Tibial artery (tissue), 4 donors: ENCODE measurements around the gene SDK1.

Experiments used
- DNase-seq, 2 donors: peaks; one replicate each; pipeline ENCODE4 v3.0.0-alpha.2; 2019
- H3K27ac ChIP-seq, 2 donors: fragments of 200-600 bp; sonication (generic) in 1 of 2; 1 replicate in 1 of 2; 2 replicates in 1 of 2; pipeline ENCODE4 v1.5.1; 2018 to 2019; ENCODE audit warnings: mild to moderate bottlenecking in 1 of 2
- H3K27me3 ChIP-seq, 2 donors: fragments of 200-600 bp; sonication (generic) in 1 of 2; one replicate each; pipeline versions ENCODE4 v1.5.1 to v1.6.0; 2016 to 2019
- H3K36me3 ChIP-seq, 3 donors: fragments of 200-600 bp; sonication (generic) in 2 of 3; one replicate each; pipeline ENCODE4 v1.5.1; 2016 to 2019; ENCODE audit warnings: mild to moderate bottlenecking in 2 of 3
- H3K4me1 ChIP-seq, 4 donors: fragments of 200-600 bp; sonication (generic) in 2 of 4; 1 replicate in 3 of 4; 2 replicates in 1 of 4; pipeline ENCODE4 v1.5.1; 2016 to 2019
- H3K4me3 ChIP-seq, 2 donors: fragments of 200-600 bp; sonication (generic) in 1 of 2; 1 replicate in 1 of 2; 2 replicates in 1 of 2; pipeline ENCODE4 v1.5.1; 2018 to 2019; ENCODE audit warnings: mild to moderate bottlenecking in 2 of 2
- H3K9me3 ChIP-seq, 3 donors: fragments of 200-600 bp; sonication (generic) in 1 of 3; one replicate each; pipeline ENCODE4 v1.5.1; 2016 to 2019
- intact Hi-C: fragments of 100-400 bp; cut with DNase I; formaldehyde crosslinking; loops from one replicate; pipeline ENCODE4 v1.15.0; 2023; ENCODE audit warnings: low total_unique reads
- TF ChIP-seq, protein P1 (sequence below), 2 experiments: fragments of 200-600 bp in 1 of 2; fragments of 450-650 bp in 1 of 2; IDR thresholded peaks; one replicate each; pipeline ENCODE4 v1.5.1; 2017 to 2019; ENCODE audit warnings: antibody characterized with exemption in 2 of 2, mild to moderate bottlenecking in 1 of 2, moderate library complexity in 1 of 2

The SDK1 gene

DNA sequence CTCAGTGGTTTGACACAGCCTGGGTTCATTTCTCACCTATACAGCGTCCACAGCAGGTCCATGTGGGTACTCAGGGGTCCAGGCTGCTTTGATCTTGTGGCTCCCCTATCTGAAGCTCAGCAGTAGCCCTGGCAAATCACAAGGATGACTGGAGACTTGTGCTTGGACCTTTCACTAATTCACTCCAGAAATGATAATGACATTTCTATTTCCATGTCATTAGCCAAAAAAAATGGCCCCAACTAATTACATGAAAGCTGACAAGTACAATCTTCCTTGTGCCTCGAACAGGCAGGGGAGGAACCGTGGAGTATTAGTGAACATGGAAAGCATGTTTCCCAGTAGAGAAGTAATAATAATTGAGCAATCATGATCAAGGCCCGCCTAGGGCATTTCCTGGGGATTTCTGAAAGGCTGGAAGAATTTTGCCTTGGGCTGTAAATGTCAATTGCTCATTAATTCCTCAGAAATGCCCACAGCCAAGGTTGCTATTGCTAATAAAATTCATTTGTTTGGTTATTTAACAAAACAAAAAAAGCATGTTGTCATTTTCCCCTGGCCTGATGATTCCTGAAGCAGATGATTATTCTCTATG is 586.1 kb downstream of the SDK1 start:
- TF ChIP-seq, protein P1, sequence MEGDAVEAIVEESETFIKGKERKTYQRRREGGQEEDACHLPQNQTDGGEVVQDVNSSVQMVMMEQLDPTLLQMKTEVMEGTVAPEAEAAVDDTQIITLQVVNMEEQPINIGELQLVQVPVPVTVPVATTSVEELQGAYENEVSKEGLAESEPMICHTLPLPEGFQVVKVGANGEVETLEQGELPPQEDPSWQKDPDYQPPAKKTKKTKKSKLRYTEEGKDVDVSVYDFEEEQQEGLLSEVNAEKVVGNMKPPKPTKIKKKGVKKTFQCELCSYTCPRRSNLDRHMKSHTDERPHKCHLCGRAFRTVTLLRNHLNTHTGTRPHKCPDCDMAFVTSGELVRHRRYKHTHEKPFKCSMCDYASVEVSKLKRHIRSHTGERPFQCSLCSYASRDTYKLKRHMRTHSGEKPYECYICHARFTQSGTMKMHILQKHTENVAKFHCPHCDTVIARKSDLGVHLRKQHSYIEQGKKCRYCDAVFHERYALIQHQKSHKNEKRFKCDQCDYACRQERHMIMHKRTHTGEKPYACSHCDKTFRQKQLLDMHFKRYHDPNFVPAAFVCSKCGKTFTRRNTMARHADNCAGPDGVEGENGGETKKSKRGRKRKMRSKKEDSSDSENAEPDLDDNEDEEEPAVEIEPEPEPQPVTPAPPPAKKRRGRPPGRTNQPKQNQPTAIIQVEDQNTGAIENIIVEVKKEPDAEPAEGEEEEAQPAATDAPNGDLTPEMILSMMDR (IDR thresholded peaks at IDR 0.05): no peak
- intact Hi-C loops: no loop called here

DNA sequence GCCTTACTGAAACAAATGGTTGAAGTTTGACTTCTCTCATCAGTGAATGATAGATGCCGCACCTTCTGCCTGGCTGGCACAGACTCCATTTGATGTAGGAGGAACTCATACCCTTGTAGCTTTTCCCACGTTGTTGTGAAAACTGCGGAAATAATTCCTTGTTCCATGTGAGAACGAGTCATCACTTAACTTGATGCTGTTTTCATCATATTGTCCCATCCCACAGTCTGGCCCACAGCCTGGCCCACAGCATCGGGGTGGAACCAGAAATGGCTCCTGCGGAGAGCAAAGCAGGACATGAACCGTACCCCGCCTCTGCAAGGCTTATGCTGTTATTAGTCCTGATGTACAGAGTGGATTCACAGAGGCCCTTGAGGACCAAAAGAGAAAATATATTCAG is 587.0 kb downstream of the SDK1 start:
- Histone ChIP-seq H3K9me3 (no peaks in the 10 kb centered on the region), H3K4me3 (no peak overlapping the region)

More for the DNA sequence above, 586.1 kb downstream of the SDK1 start:
- no peak for DNase-seq
- H3K27ac ChIP-seq: no peak overlapping the region
- peaks cover 0 to 1% (median 0%) of the 10 kb centered on the region in 4 donors for H3K4me1 ChIP-seq
- no peaks in the 10 kb centered on the region for H3K9me3 ChIP-seq
- H3K4me3 ChIP-seq: no peak overlapping the region
- H3K27me3 ChIP-seq: no peaks in the 10 kb centered on the region
- no peaks in the 10 kb centered on the region for H3K36me3 ChIP-seq

DNA sequence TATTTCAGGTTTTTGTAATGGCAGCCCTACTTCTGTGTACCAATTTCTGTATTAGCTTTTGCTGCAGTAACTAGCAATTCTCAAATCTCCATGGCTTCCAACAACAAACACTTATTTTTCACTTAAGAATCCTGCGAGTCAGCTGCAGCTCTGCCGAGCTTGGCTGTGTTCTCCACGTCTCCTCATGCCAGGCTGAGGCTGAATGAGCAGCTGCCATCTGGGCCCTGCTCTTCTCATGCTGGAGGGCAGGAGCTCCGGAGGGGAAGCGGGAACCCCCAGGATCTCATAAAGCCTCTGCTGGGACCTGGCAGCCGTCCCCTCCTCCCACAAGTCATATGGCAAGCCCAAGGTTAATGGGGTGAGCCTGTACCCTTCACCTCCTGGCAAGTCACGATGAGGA is 591.1 kb downstream of the SDK1 start:
- Histone ChIP-seq H3K36me3 (no peaks in the 10 kb centered on the region), H3K9me3 (no peaks in the 10 kb centered on the region), H3K27me3 (no peaks in the 10 kb centered on the region), H3K27ac (no peak overlapping the region), H3K4me3 (no peak overlapping the region), H3K4me1 (peaks cover 0 to 18% (median 4%) of the 10 kb centered on the region in 4 donors)
- intact Hi-C loops: no loop called here
- TF ChIP-seq, protein P1 (IDR thresholded peaks at IDR 0.05): no peak
- DNase-seq: no peak

More for the DNA sequence above, 587.0 kb downstream of the SDK1 start:
- Histone ChIP-seq H3K27me3 (no peaks in the 10 kb centered on the region), H3K27ac (no peak overlapping the region), H3K4me1 (peaks cover 0 to 5% (median 0%) of the 10 kb centered on the region in 4 donors), H3K36me3 (no peaks in the 10 kb centered on the region)
- TF ChIP-seq, protein P1 (IDR thresholded peaks at IDR 0.05): no peak
- DNase-seq: peak in 1 of 2 donors; percentile 51
- intact Hi-C loops: no loop called here

DNA sequence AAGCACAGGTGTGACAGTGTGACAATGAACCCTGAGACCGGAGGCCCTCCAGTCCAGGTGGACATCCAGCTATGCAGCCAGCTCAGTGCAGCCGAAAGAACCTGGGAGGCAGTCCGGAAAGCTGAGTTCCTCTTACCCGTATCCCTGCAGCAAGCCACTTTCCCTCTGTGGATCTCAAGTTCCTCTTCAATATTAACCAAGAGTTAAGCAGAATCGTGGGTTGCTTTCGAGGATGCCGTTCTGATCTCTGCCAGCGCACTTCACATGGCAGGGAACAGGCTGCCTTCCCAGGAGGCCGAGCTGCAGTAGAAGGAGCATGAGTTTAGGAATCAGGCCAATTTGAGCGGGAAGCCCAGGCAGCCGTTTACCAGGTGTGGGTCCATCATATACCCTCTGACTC is 591.6 kb downstream of the SDK1 start:
- intact Hi-C loops: no loop called here
- TF ChIP-seq, protein P1 (IDR thresholded peaks at IDR 0.05): no peak
- Histone ChIP-seq H3K27me3 (no peaks in the 10 kb centered on the region), H3K4me3 (no peak overlapping the region), H3K4me1 (peaks cover 0 to 19% (median 4%) of the 10 kb centered on the region in 4 donors), H3K27ac (no peak overlapping the region), H3K36me3 (no peaks in the 10 kb centered on the region), H3K9me3 (no peaks in the 10 kb centered on the region)
- DNase-seq: no peak

DNA sequence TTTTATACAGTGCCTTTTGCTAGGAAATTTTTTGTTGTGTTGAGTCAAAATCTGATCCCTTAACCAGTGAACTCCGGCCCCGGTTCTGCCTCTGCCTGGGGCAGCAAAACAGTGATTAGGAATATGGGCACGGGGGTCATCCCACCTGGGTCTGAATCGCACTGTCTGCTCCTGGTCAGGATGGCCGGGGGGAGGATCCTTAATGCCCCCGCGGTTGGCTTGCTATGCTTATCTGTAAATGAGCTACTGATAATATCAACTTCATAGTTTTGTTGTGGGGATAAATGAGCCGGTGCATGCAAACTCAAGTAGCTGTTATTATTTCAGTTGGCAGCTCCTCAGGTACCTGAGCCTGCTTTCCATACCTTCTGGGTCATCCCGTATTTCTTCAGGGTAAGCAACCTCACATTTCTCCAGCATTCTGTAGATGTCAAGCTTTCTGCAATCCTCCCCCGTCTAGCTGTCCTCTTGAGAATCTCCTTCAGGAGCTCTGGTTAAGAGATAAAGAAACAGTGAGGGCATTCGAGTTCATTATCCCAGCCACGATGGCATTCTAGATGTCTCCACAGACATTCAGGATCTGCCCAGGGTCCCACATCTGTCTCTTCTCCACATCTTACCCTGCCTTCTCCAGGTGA is 592.2 kb downstream of the SDK1 start:
- Histone ChIP-seq H3K27me3 (no peaks in the 10 kb centered on the region), H3K4me1 (peaks cover 0 to 19% (median 4%) of the 10 kb centered on the region in 4 donors), H3K4me3 (no peak overlapping the region), H3K27ac (no peak overlapping the region), H3K9me3 (no peaks in the 10 kb centered on the region), H3K36me3 (no peaks in the 10 kb centered on the region)
- DNase-seq: no peak
- TF ChIP-seq, protein P1 (IDR thresholded peaks at IDR 0.05): no peak
- intact Hi-C loops: no loop called here
